RWPE1 (cell line): ENCODE data around the gene KCNF1.

ENCODE experiments used
- CTCF ChIA-PET: fragments of 350-600 bp; sonication (Branson Sonifier 250); formaldehyde crosslinking; extraction: SDS; loops from one replicate; lab custom pipeline; 2021; lab: Yijun Ruan, JAX
- POLR2A ChIA-PET: fragments of 400-600 bp; formaldehyde crosslinking; extraction: SDS; loops from one replicate; lab custom pipeline; 2020; ENCODE audit warnings: antibody characterized with exemption; ENCODE audit not compliant: low non-redundant PET; lab: Yijun Ruan, JAX
- DNase-seq: peaks from one replicate; pipeline ENCODE4 v3.0.0; 2012; ENCODE audit warnings: low spot score
- H3K27ac ChIP-seq: fragments of 450-650 bp; 2 replicates; pipeline ENCODE4 v1.5.1; 2017
- TF ChIP-seq, protein P1 (sequence below): fragments of 450-650 bp; conservative IDR thresholded peaks from 2 replicates; pipeline ENCODE4 v1.5.1; 2017; ENCODE audit warnings: low read depth, mild to moderate bottlenecking

Gene KCNF1

DNA sequence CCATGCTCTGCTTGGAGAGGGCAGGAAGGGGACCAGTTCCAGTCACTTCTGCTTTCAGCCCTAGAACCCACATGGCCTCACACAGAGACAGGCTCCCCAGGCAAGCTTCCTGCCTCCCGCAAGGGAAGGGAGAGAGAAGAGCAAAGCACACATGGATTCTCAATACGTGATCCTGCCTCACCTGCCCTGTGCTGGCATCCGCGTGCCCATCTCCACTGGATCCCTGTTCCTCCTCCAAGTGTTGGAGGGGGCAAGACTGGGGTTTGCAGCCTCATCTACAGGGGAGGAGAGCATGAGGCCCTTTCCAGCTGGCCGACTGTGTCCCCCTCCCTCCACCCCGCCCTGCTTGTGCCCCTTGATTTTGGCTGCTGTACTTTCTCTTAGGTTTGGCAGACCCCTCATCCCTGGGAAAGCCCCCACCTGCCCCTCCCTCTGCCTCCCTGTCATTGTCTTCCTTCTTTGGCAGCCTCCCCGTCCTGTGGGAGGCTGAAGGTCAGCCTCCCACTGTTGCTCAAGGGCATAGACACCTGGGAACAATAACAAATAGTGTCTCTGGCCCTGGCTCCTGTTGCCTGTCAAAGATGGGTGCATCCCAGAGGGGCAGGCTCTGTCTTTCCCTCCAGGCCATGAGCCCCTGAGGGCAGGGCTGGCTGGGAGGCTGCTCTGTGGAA is 22.7 kb downstream of the KCNF1 start:
- ChIA-PET POLR2A (no interaction called here), CTCF (no interaction called here)
- DNase-seq = no peak
- TF ChIP-seq, protein P1, sequence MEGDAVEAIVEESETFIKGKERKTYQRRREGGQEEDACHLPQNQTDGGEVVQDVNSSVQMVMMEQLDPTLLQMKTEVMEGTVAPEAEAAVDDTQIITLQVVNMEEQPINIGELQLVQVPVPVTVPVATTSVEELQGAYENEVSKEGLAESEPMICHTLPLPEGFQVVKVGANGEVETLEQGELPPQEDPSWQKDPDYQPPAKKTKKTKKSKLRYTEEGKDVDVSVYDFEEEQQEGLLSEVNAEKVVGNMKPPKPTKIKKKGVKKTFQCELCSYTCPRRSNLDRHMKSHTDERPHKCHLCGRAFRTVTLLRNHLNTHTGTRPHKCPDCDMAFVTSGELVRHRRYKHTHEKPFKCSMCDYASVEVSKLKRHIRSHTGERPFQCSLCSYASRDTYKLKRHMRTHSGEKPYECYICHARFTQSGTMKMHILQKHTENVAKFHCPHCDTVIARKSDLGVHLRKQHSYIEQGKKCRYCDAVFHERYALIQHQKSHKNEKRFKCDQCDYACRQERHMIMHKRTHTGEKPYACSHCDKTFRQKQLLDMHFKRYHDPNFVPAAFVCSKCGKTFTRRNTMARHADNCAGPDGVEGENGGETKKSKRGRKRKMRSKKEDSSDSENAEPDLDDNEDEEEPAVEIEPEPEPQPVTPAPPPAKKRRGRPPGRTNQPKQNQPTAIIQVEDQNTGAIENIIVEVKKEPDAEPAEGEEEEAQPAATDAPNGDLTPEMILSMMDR = no peak
- H3K27ac ChIP-seq = no peak overlapping the region

DNA sequence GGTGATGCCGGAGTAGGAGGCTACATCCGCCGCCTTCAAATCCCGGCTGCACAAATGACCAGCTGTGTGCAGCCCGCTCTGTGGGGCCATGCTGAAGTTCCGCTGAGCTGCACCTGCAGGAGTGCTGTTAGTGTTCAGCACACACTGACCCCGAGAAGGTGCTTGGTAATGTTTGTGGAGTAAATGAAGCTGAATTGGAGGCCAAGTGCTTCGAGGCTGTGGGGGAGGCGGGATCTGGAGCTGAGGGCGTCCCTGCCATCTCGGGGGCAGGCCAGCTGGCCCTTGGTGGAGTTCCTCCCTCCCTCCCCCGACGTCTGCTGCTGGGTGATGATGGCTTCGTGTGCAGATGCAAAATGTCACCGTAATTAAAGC is 23.2 kb downstream of the KCNF1 start:
- ChIA-PET POLR2A (no interaction called here), CTCF (no interaction called here)
- TF ChIP-seq, protein P1 = no peak
- DNase-seq = no peak
- H3K27ac ChIP-seq = no peak overlapping the region

DNA sequence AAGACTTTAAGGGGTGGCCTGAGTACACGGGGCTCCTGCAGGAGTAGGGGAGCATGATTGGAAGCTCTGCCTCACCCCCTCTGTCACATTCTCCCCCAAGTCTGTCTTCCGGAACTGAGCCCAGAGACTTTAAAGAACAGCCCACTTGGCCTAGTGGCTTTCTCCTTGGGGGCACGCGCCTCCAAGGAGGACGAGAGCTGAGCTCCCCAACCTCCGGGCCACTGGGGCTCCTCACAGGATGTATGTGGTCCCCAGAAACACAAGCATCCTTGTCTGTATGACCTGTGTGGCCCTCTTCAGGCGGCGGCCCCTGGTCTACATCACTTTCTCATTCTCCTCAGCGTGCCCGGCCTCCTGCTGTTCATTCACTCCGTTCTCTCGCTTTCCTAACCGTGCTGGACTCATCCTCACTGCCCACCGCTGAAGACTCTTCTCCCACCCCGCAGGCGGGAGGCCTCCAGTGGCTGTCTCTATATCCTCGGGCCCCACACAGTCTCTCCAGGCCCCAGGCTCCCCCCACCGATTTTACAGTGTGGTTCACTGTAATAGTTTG is 23.7 kb downstream of the KCNF1 start:
- TF ChIP-seq, protein P1 = no peak
- DNase-seq = no peak
- POLR2A ChIA-PET = no interaction called here
- H3K27ac ChIP-seq = no peak overlapping the region
- CTCF ChIA-PET = no interaction called here

DNA sequence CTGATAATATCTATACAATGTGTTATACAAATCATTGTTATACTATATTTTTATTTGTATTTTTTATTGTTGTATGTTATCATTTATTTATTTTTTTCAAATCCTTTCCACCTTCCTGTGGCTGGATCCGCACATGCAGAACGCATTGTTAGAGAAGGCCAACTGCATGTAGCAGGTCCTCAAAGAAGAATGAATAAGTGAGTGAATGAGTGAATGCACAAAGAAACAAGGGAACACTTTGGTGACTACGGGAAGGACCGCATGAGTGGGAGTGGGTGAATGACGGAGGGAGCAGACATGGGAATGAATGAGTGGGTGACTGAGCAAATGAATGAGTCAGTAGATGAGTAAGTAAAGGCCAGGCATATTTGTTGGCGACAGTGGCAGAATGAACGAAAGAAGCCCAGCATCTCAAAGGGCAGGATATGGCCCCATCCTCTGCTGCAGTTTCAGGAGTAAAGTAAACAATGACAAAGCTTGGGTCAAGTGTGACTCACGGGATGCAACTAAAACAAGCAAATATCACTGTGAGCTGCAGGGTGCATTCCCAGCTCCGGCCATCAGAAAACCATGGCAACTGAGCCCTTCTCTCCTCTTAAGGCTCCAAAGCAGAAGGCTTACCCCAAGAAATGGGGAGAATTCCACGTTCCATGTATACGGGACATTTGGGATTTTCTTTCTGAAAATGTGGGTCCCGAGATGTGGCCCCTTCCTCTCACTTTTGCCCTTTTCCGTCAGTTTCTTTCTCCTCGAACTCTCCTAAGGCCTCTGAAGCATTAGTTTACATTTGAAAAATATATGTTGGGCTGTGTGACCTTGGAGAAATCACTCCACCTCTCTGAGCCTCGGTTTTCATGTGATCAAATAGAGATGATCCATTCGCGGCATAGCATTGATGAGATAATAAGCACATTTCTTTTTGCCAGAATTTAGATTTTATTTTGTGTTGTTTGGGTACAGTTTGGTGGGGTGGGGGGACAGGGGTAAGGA is 24.5 kb downstream of the KCNF1 start:
- CTCF ChIA-PET = no interaction called here
- TF ChIP-seq, protein P1 = no peak
- POLR2A ChIA-PET = no interaction called here
- DNase-seq = peak; percentile 94
- no peak overlapping the region for H3K27ac ChIP-seq

DNA sequence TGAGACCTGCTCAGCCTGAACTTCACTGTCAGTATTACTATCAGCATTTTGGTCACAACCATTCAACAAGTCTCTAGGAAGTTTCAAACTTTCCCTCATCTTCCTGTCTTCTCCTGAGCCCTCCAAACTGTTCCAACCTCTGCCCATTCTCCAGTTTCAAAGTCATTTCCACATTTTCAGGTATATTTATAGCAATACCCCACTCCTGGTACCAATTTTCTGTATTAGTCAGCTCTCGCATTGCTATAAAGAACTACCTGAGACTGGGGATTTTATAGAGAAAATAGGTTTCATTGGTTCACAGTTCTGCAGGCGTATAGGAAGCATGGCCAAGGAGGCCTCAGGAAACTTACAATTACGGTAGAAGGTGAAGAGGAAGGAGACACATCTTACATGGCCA is 27.3 kb downstream of the KCNF1 start:
- CTCF ChIA-PET = interaction anchor here (0.7 kb wide), 1 partner anchor 530 kb away, joined by 4 read pairs; no protein-coding TSS in a partner anchor
- no peak for DNase-seq
- TF ChIP-seq, protein P1 = no peak
- POLR2A ChIA-PET = no interaction called here
- no peak overlapping the region for H3K27ac ChIP-seq

DNA sequence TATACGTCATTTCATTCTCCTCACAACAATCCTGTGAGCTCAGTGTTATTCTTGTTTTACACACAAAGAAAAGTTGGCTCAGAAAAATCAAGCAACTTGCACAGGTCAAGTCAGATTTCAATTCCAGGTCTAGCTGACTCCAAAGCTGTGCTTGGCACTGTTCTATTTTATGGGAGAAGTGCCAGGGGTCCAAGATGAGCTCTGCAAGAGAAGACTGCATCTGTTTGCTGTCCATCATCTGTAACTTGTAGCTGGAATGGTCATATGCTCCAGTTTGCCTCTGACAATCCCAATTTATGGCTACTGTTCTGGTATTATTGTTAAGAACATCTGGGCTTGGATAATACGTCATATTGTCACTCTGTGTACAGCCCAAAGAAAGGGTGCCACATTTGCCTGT is 28.9 kb downstream of the KCNF1 start:
- ChIA-PET POLR2A (no interaction called here), CTCF (no interaction called here)
- TF ChIP-seq, protein P1 = no peak
- no peak overlapping the region for H3K27ac ChIP-seq
- DNase-seq = no peak
